Thyroid gland (tissue), 4 donors: ENCODE results near the gene ATXN7L3.

Experiments used
- CTCF ChIP-seq, 6 experiments: fragments of 200-600 bp in 3 of 6; fragments of 450-650 bp in 3 of 6; sonication (generic) in 3 of 6; IDR thresholded peaks; one replicate each; pipeline ENCODE4 v1.5.1; 2016 to 2019; ENCODE audit warnings: antibody characterized with exemption in 6 of 6, mild to moderate bottlenecking in 2 of 6, inconsistent platforms in 1 of 6, moderate library complexity in 1 of 6
- POLR2A ChIP-seq, 2 donors: fragments of 450-650 bp; IDR thresholded peaks; one replicate each; pipeline ENCODE4 v1.6.1; 2017; ENCODE audit warnings: antibody characterized with exemption in 2 of 2, mild to moderate bottlenecking in 2 of 2, moderate library complexity in 1 of 2

DNA sequence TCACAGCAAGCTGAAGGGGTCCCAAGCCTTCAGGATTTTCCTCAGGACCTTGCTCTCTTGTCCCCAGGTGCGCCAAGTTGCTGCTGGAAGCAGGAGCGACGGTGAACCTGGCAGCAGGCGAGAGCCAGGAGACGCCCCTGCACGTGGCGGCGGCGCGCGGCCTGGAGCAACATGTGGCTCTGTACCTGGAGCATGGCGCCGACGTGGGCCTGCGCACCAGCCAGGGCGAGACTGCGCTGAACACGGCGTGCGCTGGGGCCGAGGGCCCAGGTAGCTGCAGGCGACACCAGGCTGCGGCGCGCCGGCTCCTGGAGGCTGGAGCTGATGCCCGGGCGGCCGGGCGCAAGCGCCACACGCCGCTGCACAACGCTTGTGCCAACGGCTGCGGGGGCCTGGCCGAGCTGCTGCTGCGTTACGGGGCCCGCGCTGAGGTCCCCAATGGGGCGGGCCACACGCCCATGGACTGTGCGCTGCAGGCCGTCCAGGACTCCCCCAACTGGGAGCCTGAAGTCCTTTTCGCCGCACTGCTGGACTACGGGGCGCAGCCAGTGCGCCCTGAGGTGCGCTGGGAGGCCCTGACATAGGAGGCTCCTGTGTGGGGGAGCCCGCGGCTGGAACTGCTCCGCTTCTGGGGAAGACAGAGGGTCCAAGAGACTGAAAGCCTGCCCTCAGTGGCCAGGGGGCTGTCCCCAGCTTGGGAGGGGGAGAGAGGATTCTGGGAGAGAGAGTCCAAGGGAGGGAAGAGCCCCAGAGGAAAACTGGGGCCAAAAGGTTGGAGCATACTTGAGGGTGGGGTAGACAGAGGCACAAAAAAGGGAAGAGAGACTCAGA lies 22.8 kb downstream of the ATXN7L3 start:
- no peak for TF ChIP-seq CTCF (IDR thresholded peaks at IDR 0.05)
- TF ChIP-seq POLR2A (IDR thresholded peaks at IDR 0.05), result no peak
